HCT116 (cell line): Measurements from ENCODE around the gene CUBN. TPM values are rescaled to one million over a fixed set of nuclear protein-coding genes. Genes with fewer than 3 reads are reported as not detected.

Experiments
- ATAC-seq: fragments of 200-7000 bp; cut with Tn5 transposase; 2 replicates; pipeline ENCODE4 v1.9.1; 2020; ENCODE audit warnings: mild to moderate bottlenecking, moderate library complexity
- BruUV-seq: library from RNA; stranded (reverse); fragments of 400-500 nt; replicated peaks from 2 replicates; lab custom pipeline; 2021; lab: Mats Ljungman, UMichigan
- CTCF ChIA-PET: fragments of 300-600 bp; sonication (Branson Sonifier 250); formaldehyde crosslinking; loops from one replicate; lab custom pipeline; 2021; ENCODE audit warnings: antibody characterized with exemption; lab: Charles Lee
- POLR2A ChIA-PET: fragments of 300-600, 350-600 bp; sonication (Branson Sonifier 250); formaldehyde crosslinking; loops from one replicate; lab custom pipeline; 2021; ENCODE audit warnings: antibody characterized with exemption; lab: Charles Lee
- RAD21 ChIA-PET, 2 experiments: fragments of 300-600 bp; sonication (Branson Sonifier 250); formaldehyde crosslinking; loops; one replicate each; lab custom pipeline; 2023; ENCODE audit warnings: low total read pairs in 2 of 2; ENCODE audit not compliant: uncharacterized antibody in 2 of 2, unreplicated experiment in 2 of 2, low non-redundant PET in 1 of 2; lab: Charles Lee
- DNase-seq: peaks from one replicate; pipeline ENCODE4 v3.0.0-alpha.2; 2010; ENCODE audit warnings: low read depth, low spot score
- H2AFZ ChIP-seq: fragments of 200-600 bp; shearing (Covaris generic), sonication (generic); 2 replicates; pipeline ENCODE4 v1.6.1; 2017; ENCODE audit warnings: low read depth, mixed run types, mixed read lengths, antibody characterized with exemption, low read length; ENCODE audit not compliant: poor library complexity, severe bottlenecking
- H3K27ac ChIP-seq: 2 replicates; pipeline ENCODE4 v1.5.1; 2012; ENCODE audit warnings: low read depth, low read length
- H3K27me3 ChIP-seq: fragments of 200-600 bp; sonication (generic); 2 replicates; pipeline ENCODE4 v1.6.1; 2016; ENCODE audit warnings: mixed run types, low read length, mixed read lengths; ENCODE audit not compliant: insufficient read depth
- H3K36me3 ChIP-seq, 2 experiments: fragments of 200-500 bp in 1 of 2; fragments of 200-600 bp in 1 of 2; sonication (Bioruptor generic) in 1 of 2; sonication (generic) in 1 of 2; 2 replicates each; pipeline versions ENCODE4 v1.5.1 to v1.6.1; 2014 to 2016; ENCODE audit warnings: low read length in 2 of 2, inconsistent platforms in 1 of 2, mixed read lengths in 1 of 2, mixed run types in 1 of 2; ENCODE audit not compliant: insufficient read depth in 2 of 2, control insufficient read depth in 1 of 2
- H3K4me1 ChIP-seq, 2 experiments: fragments of 200-600 bp in 1 of 2; sonication (generic) in 1 of 2; 2 replicates each; pipeline versions ENCODE4 v1.5.1 to v1.6.1; 2012 to 2017; ENCODE audit warnings: low read length in 2 of 2, inconsistent platforms in 1 of 2, mild to moderate bottlenecking in 1 of 2, mixed read lengths in 1 of 2, mixed run types in 1 of 2, moderate library complexity in 1 of 2; ENCODE audit not compliant: insufficient read depth in 2 of 2, control insufficient read depth in 1 of 2
- H3K4me2 ChIP-seq: fragments of 200-600 bp; sonication (generic); 2 replicates; pipeline ENCODE4 v1.6.1; 2017; ENCODE audit warnings: mixed run types, low read length, mixed read lengths
- H3K4me3 ChIP-seq, 2 experiments: fragments of 200-600 bp in 1 of 2; sonication (generic) in 1 of 2; replicated peaks in 1 of 2; 2 replicates each; pipeline ENCODE4 v1.5.1; 2011 to 2016; ENCODE audit warnings: low read length in 2 of 2, control low read depth in 1 of 2, low read depth in 1 of 2, mild to moderate bottlenecking in 1 of 2, mixed read lengths in 1 of 2, mixed run types in 1 of 2
- H3K79me2 ChIP-seq: fragments of 200-600 bp; sonication (generic); 2 replicates; pipeline ENCODE4 v1.6.1; 2017; ENCODE audit warnings: mild to moderate bottlenecking, mixed run types, low read length, moderate library complexity, mixed read lengths; ENCODE audit not compliant: insufficient read depth
- H3K9ac ChIP-seq: fragments of 200-600 bp; sonication (generic); 2 replicates; pipeline ENCODE4 v1.6.1; 2016; ENCODE audit warnings: low read length, mixed read lengths
- H3K9me2 ChIP-seq: fragments of 200-600 bp; sonication (generic), shearing (Covaris generic); 2 replicates; pipeline ENCODE4 v1.6.1; 2017; ENCODE audit warnings: mixed run types, mild to moderate bottlenecking, moderate library complexity; ENCODE audit not compliant: insufficient read depth
- H3K9me3 ChIP-seq, 2 experiments: fragments of 200-500 bp in 1 of 2; fragments of 200-600 bp in 1 of 2; sonication (Bioruptor generic) in 1 of 2; sonication (generic) in 1 of 2; 2 replicates each; pipeline ENCODE4 v1.6.1; 2014 to 2017; ENCODE audit warnings: low read length in 2 of 2, mixed read lengths in 2 of 2, inconsistent platforms in 1 of 2, low read depth in 1 of 2, mild to moderate bottlenecking in 1 of 2, mixed run types in 1 of 2, moderate library complexity in 1 of 2; ENCODE audit not compliant: control insufficient read depth in 1 of 2, insufficient read depth in 1 of 2
- H4K20me1 ChIP-seq: fragments of 200-600 bp; sonication (generic), shearing (Covaris generic); 2 replicates; pipeline ENCODE4 v1.6.1; 2017; ENCODE audit warnings: mixed run types, mild to moderate bottlenecking, moderate library complexity; ENCODE audit not compliant: insufficient read depth
- CEBPB ChIP-seq: IDR thresholded peaks from 2 replicates; pipeline ENCODE4 v1.6.1; 2012; ENCODE audit warnings: low read depth
- ELF1 ChIP-seq: IDR thresholded peaks from 2 replicates; pipeline ENCODE4 v1.6.1; 2012; ENCODE audit warnings: low read depth, borderline replicate concordance
- EZH2 ChIP-seq: fragments of 200-600 bp; sonication (generic); IDR thresholded peaks from 2 replicates; pipeline ENCODE4 v1.6.1; 2017; ENCODE audit warnings: antibody characterized with exemption, mixed run types
- EZH2phosphoT487 ChIP-seq: fragments of 200-600 bp; IDR thresholded peaks from 2 replicates; pipeline ENCODE4 v1.6.1; 2018; ENCODE audit warnings: antibody characterized with exemption, borderline replicate concordance
- JUND ChIP-seq: IDR thresholded peaks from 2 replicates; pipeline ENCODE4 v1.6.1; 2012
- RAD21 ChIP-seq: IDR thresholded peaks from 2 replicates; pipeline ENCODE4 v1.6.1; 2012; ENCODE audit warnings: low read depth, mild to moderate bottlenecking
- SIN3A ChIP-seq: IDR thresholded peaks from 2 replicates; pipeline ENCODE4 v1.6.1; 2012; ENCODE audit warnings: low read depth
- SP1 ChIP-seq: IDR thresholded peaks from 2 replicates; pipeline ENCODE4 v1.6.1; 2012; ENCODE audit warnings: low read depth
- SRF ChIP-seq: IDR thresholded peaks from 2 replicates; pipeline ENCODE4 v1.6.1; 2012; ENCODE audit warnings: low read depth
- TCF7L2 ChIP-seq: IDR thresholded peaks from 2 replicates; pipeline ENCODE4 v1.7.0; 2011; ENCODE audit warnings: borderline replicate concordance, inconsistent platforms; ENCODE audit not compliant: insufficient read depth, insufficient read length; ENCODE audit errors: extremely low read depth
- YY1 ChIP-seq: IDR thresholded peaks from 2 replicates; pipeline ENCODE4 v1.6.1; 2011; ENCODE audit warnings: low read length, low read depth, moderate library complexity, mild to moderate bottlenecking; ENCODE audit not compliant: insufficient replicate concordance; ENCODE audit errors: extremely low read depth
- intact Hi-C: fragments of 100-400 bp; cut with micrococcal nuclease; formaldehyde crosslinking; loops from 2 replicates; pipeline ENCODE4 v1.10.0; 2022
- total RNA-seq: library from RNA; stranded (reverse); gene quantifications from one replicate; pipeline ENCODE4 v1.2.1, GENCODE V29; 2021; ENCODE audit not compliant: unreplicated experiment
- TF ChIP-seq, protein P1 (sequence below): IDR thresholded peaks from 2 replicates; pipeline ENCODE4 v1.6.1; 2012
- TF ChIP-seq, protein P2 (sequence below): IDR thresholded peaks from 2 replicates; pipeline ENCODE4 v1.6.1; 2011; ENCODE audit warnings: mild to moderate bottlenecking, low read length, moderate library complexity; ENCODE audit not compliant: insufficient replicate concordance; ENCODE audit errors: extremely low read depth
- TF ChIP-seq, protein P3 (sequence below): IDR thresholded peaks from 2 replicates; pipeline ENCODE4 v1.6.1; 2012
- TF ChIP-seq, protein P4 (sequence below), 3 experiments: fragments of 200-600 bp in 1 of 3; sonication (generic) in 1 of 3; IDR thresholded peaks in 2 of 3; conservative IDR thresholded peaks in 1 of 3; 2 replicates each; pipeline ENCODE4 v1.5.1; 2012 to 2017; ENCODE audit warnings: low read depth in 2 of 3, low read length in 2 of 3, antibody characterized with exemption in 1 of 3, borderline replicate concordance in 1 of 3, control low read depth in 1 of 3, mild to moderate bottlenecking in 1 of 3, mixed read lengths in 1 of 3, mixed run types in 1 of 3, moderate library complexity in 1 of 3; ENCODE audit not compliant: insufficient read depth in 1 of 3
- TF ChIP-seq, protein P5 (sequence below): IDR thresholded peaks from 2 replicates; pipeline ENCODE4 v1.6.1; 2012; ENCODE audit warnings: low read depth

Gene CUBN
- total RNA-seq, 1 experiment from 2014 or later: 1.2 TPM

DNA sequence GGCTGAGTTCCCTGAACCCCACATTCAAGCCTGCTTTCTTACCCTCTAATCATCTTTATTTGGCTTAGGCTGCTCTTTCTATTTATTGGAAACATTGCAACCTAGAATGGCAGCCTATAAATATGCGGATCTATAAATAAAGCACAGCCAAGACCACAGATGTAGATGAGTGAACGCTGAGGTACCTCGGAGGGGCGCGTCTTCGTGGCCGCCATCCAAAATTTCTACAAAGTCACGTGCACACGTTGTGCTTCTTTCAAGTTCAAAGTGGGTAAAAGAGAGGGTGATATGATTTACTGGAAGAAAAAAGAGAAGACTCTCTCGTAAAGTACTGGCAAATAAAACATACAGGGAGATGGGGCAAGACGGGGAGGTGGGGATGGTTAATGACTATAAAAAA lies 179.8 kb downstream of the CUBN start:
- H4K20me1 ChIP-seq: no peaks in the 10 kb centered on the region
- no peak overlapping the region for H3K4me2 ChIP-seq
- ChIA-PET CTCF (no interaction called here), POLR2A (no interaction called here), RAD21 (no interaction called here)
- no peaks in the 10 kb centered on the region for H3K79me2 ChIP-seq
- no peak overlapping the region for H2AFZ ChIP-seq
- intact Hi-C loops: no loop called here
- BruUV-seq: no TSS peak
- H3K4me1 ChIP-seq: peaks cover 0 to 7% of the 10 kb centered on the region in 2 experiments; a peak in 1 of 4 replicates
- no peak overlapping the region for H3K4me3 ChIP-seq
- H3K9me3 ChIP-seq: no peaks in the 10 kb centered on the region
- TF ChIP-seq SP1: no peak
- TF ChIP-seq SRF: no peak
- TF ChIP-seq JUND: no peak
- TF ChIP-seq SIN3A: no peak
- TF ChIP-seq, protein P1, sequence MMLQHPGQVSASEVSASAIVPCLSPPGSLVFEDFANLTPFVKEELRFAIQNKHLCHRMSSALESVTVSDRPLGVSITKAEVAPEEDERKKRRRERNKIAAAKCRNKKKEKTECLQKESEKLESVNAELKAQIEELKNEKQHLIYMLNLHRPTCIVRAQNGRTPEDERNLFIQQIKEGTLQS: no peak
- TF ChIP-seq TCF7L2: no peak
- TF ChIP-seq CEBPB: no peak
- TF ChIP-seq YY1: no peak
- TF ChIP-seq, protein P2, sequence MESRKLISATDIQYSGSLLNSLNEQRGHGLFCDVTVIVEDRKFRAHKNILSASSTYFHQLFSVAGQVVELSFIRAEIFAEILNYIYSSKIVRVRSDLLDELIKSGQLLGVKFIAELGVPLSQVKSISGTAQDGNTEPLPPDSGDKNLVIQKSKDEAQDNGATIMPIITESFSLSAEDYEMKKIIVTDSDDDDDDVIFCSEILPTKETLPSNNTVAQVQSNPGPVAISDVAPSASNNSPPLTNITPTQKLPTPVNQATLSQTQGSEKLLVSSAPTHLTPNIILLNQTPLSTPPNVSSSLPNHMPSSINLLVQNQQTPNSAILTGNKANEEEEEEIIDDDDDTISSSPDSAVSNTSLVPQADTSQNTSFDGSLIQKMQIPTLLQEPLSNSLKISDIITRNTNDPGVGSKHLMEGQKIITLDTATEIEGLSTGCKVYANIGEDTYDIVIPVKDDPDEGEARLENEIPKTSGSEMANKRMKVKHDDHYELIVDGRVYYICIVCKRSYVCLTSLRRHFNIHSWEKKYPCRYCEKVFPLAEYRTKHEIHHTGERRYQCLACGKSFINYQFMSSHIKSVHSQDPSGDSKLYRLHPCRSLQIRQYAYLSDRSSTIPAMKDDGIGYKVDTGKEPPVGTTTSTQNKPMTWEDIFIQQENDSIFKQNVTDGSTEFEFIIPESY: no peak
- TF ChIP-seq, protein P3, sequence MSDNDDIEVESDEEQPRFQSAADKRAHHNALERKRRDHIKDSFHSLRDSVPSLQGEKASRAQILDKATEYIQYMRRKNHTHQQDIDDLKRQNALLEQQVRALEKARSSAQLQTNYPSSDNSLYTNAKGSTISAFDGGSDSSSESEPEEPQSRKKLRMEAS: no peak
- no peak for TF ChIP-seq ELF1
- TF ChIP-seq EZH2: no peak
- no peak for TF ChIP-seq EZH2phosphoT487
- TF ChIP-seq, protein P4, sequence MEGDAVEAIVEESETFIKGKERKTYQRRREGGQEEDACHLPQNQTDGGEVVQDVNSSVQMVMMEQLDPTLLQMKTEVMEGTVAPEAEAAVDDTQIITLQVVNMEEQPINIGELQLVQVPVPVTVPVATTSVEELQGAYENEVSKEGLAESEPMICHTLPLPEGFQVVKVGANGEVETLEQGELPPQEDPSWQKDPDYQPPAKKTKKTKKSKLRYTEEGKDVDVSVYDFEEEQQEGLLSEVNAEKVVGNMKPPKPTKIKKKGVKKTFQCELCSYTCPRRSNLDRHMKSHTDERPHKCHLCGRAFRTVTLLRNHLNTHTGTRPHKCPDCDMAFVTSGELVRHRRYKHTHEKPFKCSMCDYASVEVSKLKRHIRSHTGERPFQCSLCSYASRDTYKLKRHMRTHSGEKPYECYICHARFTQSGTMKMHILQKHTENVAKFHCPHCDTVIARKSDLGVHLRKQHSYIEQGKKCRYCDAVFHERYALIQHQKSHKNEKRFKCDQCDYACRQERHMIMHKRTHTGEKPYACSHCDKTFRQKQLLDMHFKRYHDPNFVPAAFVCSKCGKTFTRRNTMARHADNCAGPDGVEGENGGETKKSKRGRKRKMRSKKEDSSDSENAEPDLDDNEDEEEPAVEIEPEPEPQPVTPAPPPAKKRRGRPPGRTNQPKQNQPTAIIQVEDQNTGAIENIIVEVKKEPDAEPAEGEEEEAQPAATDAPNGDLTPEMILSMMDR (IDR thresholded peaks at IDR 0.05 in 2 of 3, conservative IDR thresholded peaks at IDR 0.05 in 1 of 3; ENCODE audit: borderline replicate concordance in 1 of 3, insufficient read depth in 1 of 3, low read depth in 2 of 3, low read length in 2 of 3): no peak
- TF ChIP-seq RAD21: no peak
- TF ChIP-seq, protein P5, sequence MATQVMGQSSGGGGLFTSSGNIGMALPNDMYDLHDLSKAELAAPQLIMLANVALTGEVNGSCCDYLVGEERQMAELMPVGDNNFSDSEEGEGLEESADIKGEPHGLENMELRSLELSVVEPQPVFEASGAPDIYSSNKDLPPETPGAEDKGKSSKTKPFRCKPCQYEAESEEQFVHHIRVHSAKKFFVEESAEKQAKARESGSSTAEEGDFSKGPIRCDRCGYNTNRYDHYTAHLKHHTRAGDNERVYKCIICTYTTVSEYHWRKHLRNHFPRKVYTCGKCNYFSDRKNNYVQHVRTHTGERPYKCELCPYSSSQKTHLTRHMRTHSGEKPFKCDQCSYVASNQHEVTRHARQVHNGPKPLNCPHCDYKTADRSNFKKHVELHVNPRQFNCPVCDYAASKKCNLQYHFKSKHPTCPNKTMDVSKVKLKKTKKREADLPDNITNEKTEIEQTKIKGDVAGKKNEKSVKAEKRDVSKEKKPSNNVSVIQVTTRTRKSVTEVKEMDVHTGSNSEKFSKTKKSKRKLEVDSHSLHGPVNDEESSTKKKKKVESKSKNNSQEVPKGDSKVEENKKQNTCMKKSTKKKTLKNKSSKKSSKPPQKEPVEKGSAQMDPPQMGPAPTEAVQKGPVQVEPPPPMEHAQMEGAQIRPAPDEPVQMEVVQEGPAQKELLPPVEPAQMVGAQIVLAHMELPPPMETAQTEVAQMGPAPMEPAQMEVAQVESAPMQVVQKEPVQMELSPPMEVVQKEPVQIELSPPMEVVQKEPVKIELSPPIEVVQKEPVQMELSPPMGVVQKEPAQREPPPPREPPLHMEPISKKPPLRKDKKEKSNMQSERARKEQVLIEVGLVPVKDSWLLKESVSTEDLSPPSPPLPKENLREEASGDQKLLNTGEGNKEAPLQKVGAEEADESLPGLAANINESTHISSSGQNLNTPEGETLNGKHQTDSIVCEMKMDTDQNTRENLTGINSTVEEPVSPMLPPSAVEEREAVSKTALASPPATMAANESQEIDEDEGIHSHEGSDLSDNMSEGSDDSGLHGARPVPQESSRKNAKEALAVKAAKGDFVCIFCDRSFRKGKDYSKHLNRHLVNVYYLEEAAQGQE: no peak
- H3K36me3 ChIP-seq: no peaks in the 10 kb centered on the region
- no peaks in the 10 kb centered on the region for H3K27me3 ChIP-seq
- no peaks in the 10 kb centered on the region for H3K9me2 ChIP-seq
- DNase-seq (no peak), ATAC-seq (no peak)
- H3K9ac ChIP-seq: no peak overlapping the region
- no peak overlapping the region for H3K27ac ChIP-seq
